Measurements from ENCODE around the gene RALGDS.

The RALGDS gene

GRCh38 chr9:133067006-133067405 lies 54.0 kb downstream of the RALGDS start:
- H3K9me3 ChIP-seq (ENCODE audit: insufficient read depth, low read length): no peaks in the 10 kb centered on the region
- H4K20me1 ChIP-seq (ENCODE audit: insufficient read depth, low read length): no peaks in the 10 kb centered on the region
- H3K4me2 ChIP-seq (ENCODE audit: low read length): no peak overlapping the region
- no peak overlapping the region for H3K9ac ChIP-seq (ENCODE audit: low read length)
- no peak overlapping the region for H3K27ac ChIP-seq (ENCODE audit: low read length)
- no peak overlapping the region for H2AFZ ChIP-seq (ENCODE audit: low read depth, low read length)
- H3K4me3 ChIP-seq (ENCODE audit: low read length): no peak overlapping the region
- no peaks in the 10 kb centered on the region for H3K36me3 ChIP-seq (replicated peaks; ENCODE audit: low read depth, low read length)
- no peaks in the 10 kb centered on the region for H3K4me1 ChIP-seq (ENCODE audit: low read length)
- no peaks in the 10 kb centered on the region for H3K79me2 ChIP-seq (ENCODE audit: low read length)
- H3K27me3 ChIP-seq (ENCODE audit: low read depth, low read length): no peaks in the 10 kb centered on the region
- TF ChIP-seq, protein P1, sequence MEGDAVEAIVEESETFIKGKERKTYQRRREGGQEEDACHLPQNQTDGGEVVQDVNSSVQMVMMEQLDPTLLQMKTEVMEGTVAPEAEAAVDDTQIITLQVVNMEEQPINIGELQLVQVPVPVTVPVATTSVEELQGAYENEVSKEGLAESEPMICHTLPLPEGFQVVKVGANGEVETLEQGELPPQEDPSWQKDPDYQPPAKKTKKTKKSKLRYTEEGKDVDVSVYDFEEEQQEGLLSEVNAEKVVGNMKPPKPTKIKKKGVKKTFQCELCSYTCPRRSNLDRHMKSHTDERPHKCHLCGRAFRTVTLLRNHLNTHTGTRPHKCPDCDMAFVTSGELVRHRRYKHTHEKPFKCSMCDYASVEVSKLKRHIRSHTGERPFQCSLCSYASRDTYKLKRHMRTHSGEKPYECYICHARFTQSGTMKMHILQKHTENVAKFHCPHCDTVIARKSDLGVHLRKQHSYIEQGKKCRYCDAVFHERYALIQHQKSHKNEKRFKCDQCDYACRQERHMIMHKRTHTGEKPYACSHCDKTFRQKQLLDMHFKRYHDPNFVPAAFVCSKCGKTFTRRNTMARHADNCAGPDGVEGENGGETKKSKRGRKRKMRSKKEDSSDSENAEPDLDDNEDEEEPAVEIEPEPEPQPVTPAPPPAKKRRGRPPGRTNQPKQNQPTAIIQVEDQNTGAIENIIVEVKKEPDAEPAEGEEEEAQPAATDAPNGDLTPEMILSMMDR (IDR thresholded peaks at IDR 0.05; ENCODE audit: low read depth, low read length): no peak
- TF ChIP-seq EZH2phosphoT487 (IDR thresholded peaks at IDR 0.05; ENCODE audit: low read depth): no peak

- Histone ChIP-seq H3K27me3 (ENCODE audit: low read depth, low read length) (no peaks in the 10 kb centered on the region), H3K4me2 (ENCODE audit: low read length) (no peak overlapping the region), H3K27ac (ENCODE audit: low read length) (no peak overlapping the region), H3K79me2 (ENCODE audit: low read length) (no peaks in the 10 kb centered on the region), H4K20me1 (ENCODE audit: insufficient read depth, low read length) (no peaks in the 10 kb centered on the region), H3K4me3 (ENCODE audit: low read length) (no peak overlapping the region), H3K9ac (ENCODE audit: low read length) (no peak overlapping the region), H3K36me3 (replicated peaks; ENCODE audit: low read depth, low read length) (no peaks in the 10 kb centered on the region), H2AFZ (ENCODE audit: low read depth, low read length) (no peak overlapping the region), H3K9me3 (ENCODE audit: insufficient read depth, low read length) (no peaks in the 10 kb centered on the region), H3K4me1 (ENCODE audit: low read length) (no peaks in the 10 kb centered on the region)
- TF ChIP-seq EZH2phosphoT487 (IDR thresholded peaks at IDR 0.05; ENCODE audit: low read depth): no peak
- TF ChIP-seq, protein P1 (IDR thresholded peaks at IDR 0.05; ENCODE audit: low read depth, low read length): no peak
Observed at GRCh38 chr9:133066181-133066983, 54.7 kb downstream of the RALGDS start.

- Histone ChIP-seq H3K4me2 (ENCODE audit: low read length) (no peak overlapping the region), H3K4me3 (ENCODE audit: low read length) (no peak overlapping the region), H2AFZ (ENCODE audit: low read depth, low read length) (no peak overlapping the region), H3K36me3 (replicated peaks; ENCODE audit: low read depth, low read length) (no peaks in the 10 kb centered on the region), H4K20me1 (ENCODE audit: insufficient read depth, low read length) (no peaks in the 10 kb centered on the region), H3K79me2 (ENCODE audit: low read length) (no peaks in the 10 kb centered on the region), H3K9me3 (ENCODE audit: insufficient read depth, low read length) (no peaks in the 10 kb centered on the region), H3K9ac (ENCODE audit: low read length) (no peak overlapping the region), H3K4me1 (ENCODE audit: low read length) (no peaks in the 10 kb centered on the region), H3K27ac (ENCODE audit: low read length) (no peak overlapping the region), H3K27me3 (ENCODE audit: low read depth, low read length) (no peaks in the 10 kb centered on the region)
- TF ChIP-seq EZH2phosphoT487 (IDR thresholded peaks at IDR 0.05; ENCODE audit: low read depth): no peak
- TF ChIP-seq, protein P1 (IDR thresholded peaks at IDR 0.05; ENCODE audit: low read depth, low read length): no peak
Observed at GRCh38 chr9:133065070-133065388, 56.0 kb downstream of the RALGDS start.

- Histone ChIP-seq H3K4me2 (ENCODE audit: low read length) (no peak overlapping the region), H3K4me3 (ENCODE audit: low read length) (no peak overlapping the region), H3K36me3 (replicated peaks; ENCODE audit: low read depth, low read length) (no peaks in the 10 kb centered on the region), H4K20me1 (ENCODE audit: insufficient read depth, low read length) (no peaks in the 10 kb centered on the region), H3K9ac (ENCODE audit: low read length) (no peak overlapping the region), H3K27ac (ENCODE audit: low read length) (no peak overlapping the region), H3K27me3 (ENCODE audit: low read depth, low read length) (no peaks in the 10 kb centered on the region), H3K4me1 (ENCODE audit: low read length) (no peaks in the 10 kb centered on the region), H3K9me3 (ENCODE audit: insufficient read depth, low read length) (no peaks in the 10 kb centered on the region), H2AFZ (ENCODE audit: low read depth, low read length) (no peak overlapping the region), H3K79me2 (ENCODE audit: low read length) (no peaks in the 10 kb centered on the region)
- TF ChIP-seq, protein P1 (IDR thresholded peaks at IDR 0.05; ENCODE audit: low read depth, low read length): no peak
- TF ChIP-seq EZH2phosphoT487 (IDR thresholded peaks at IDR 0.05; ENCODE audit: low read depth): no peak
Observed at GRCh38 chr9:133064241-133065069, 56.6 kb downstream of the RALGDS start.
